Head of caudate nucleus (tissue), 42 donors: ENCODE results near the gene SLC25A29.

Source experiments
- DNase-seq, 42 donors: peaks; one replicate each; pipeline versions ENCODE4 v3.0.0 to v3.0.0-alpha.2; 2020 to 2021; ENCODE audit warnings: mixed read lengths in 7 of 42
- intact Hi-C: fragments of 100-400 bp; cut with DNase I; formaldehyde crosslinking; loops from one replicate; pipeline ENCODE4 v1.15.0; 2022

SLC25A29 gene

GRCh38 chr14:100333827-100334226, 27.6 kb upstream of the SLC25A29 start:
- intact Hi-C loops: no loop called here
- peak in 1 of 42 donors; percentile 0 for DNase-seq

- intact Hi-C loops: no loop called here
- DNase-seq: peak in 1 of 42 donors; percentile 3
These were observed 27.1 kb upstream of the SLC25A29 start for GRCh38 chr14:100333311-100333710.

- intact Hi-C loops: no loop called here
- DNase-seq: peak in 1 of 42 donors; percentile 3
These were observed 26.6 kb upstream of the SLC25A29 start for GRCh38 chr14:100332797-100333196.

- intact Hi-C loops: no loop called here
- DNase-seq: peak in 1 of 42 donors; percentile 1
These were observed 25.9 kb upstream of the SLC25A29 start for GRCh38 chr14:100332071-100332639.

- no peak for DNase-seq
- intact Hi-C loops: no loop called here
These were observed 24.2 kb upstream of the SLC25A29 start for GRCh38 chr14:100330388-100330931.

- no peak for DNase-seq
- intact Hi-C loops: no loop called here
These were observed 23.7 kb upstream of the SLC25A29 start for GRCh38 chr14:100330007-100330344.

GRCh38 chr14:100329233-100330006, 23.2 kb upstream of the SLC25A29 start:
- intact Hi-C loops: no loop called here
- no peak for DNase-seq

- intact Hi-C loops: no loop called here
- no peak for DNase-seq
These were observed 22.4 kb upstream of the SLC25A29 start for GRCh38 chr14:100328495-100329163.

- DNase-seq: no peak
- intact Hi-C loops: no loop called here
These were observed 20.9 kb upstream of the SLC25A29 start for GRCh38 chr14:100327128-100327527.

GRCh38 chr14:100325958-100326357, 19.7 kb upstream of the SLC25A29 start:
- no peak for DNase-seq
- intact Hi-C loops: no loop called here

GRCh38 chr14:100325231-100325632, 19.0 kb upstream of the SLC25A29 start:
- DNase-seq: no peak

GRCh38 chr14:100323942-100324307, 17.7 kb upstream of the SLC25A29 start:
- no peak for DNase-seq
- intact Hi-C loops: no loop called here

More at GRCh38 chr14:100325231-100325632, 19.0 kb upstream of the SLC25A29 start:
- intact Hi-C loops: no loop called here

GRCh38 chr14:100323121-100323941, 17.1 kb upstream of the SLC25A29 start, which contains the start of gene SLC25A47:
Gene SLC25A47, plus strand, starts transcription at chr14:100323339. Its CDS starts 76 bp downstream, at chr14:100323415.
- intact Hi-C loops: no loop called here
- no peak for DNase-seq

- intact Hi-C loops: no loop called here
- DNase-seq: no peak
These were observed 16.1 kb upstream of the SLC25A29 start for GRCh38 chr14:100322138-100322957.

GRCh38 chr14:100321473-100322137, 15.4 kb upstream of the SLC25A29 start:
- intact Hi-C loops: no loop called here
- no peak for DNase-seq

- intact Hi-C loops: no loop called here
These were observed 14.1 kb upstream of the SLC25A29 start for GRCh38 chr14:100320157-100320856.

More at GRCh38 chr14:100320157-100320856, 14.1 kb upstream of the SLC25A29 start:
- DNase-seq: no peak
